GM12892 (cell line): ENCODE measurements around the gene NUP210L.
A peak's percentile ranks its signal among the peaks of the same experiment; 100 is the strongest.

Experiments used
- POLR2A ChIP-seq: IDR thresholded peaks from 2 replicates; pipeline ENCODE4 v1.6.1; 2011; ENCODE audit warnings: low read depth, low read length, control low read depth
- POLR2AphosphoS5 ChIP-seq: IDR thresholded peaks from 2 replicates; pipeline ENCODE4 v1.6.1; 2011; ENCODE audit warnings: low read depth, low read length, control low read depth
- TAF1 ChIP-seq: IDR thresholded peaks from 2 replicates; pipeline ENCODE4 v1.6.1; 2011; ENCODE audit warnings: low read depth, mild to moderate bottlenecking, control low read depth, low read length, borderline replicate concordance

DNA sequence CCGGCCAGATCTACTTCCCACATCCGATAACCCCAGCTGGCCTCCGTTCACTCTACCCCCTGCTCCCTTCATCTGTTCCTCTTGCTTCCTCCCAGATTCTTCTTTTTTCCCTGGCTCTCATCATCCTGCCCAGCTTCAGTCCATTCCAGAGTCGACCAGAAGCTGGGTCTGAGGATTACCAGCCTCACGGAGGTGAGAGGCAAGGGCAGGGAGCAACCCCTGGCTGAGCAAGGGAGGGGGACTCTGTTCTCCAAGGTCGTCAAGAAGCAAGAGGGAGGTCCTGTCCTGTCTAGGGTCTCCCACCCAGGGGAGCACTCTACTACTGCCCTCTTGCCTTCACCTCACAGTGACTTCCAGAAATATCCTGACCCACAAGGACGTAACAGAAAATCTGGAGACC, 181.3 kb downstream of the NUP210L start:
- TF ChIP-seq POLR2AphosphoS5, result peak; percentile 45; the same call in 1 of the 2 replicates
- 0 out of 2 replicates have a peak, but pooled peaks have one; percentile 36 for TF ChIP-seq POLR2A
- no peak for TF ChIP-seq TAF1
